ENCODE results near the gene UBA3. TPM values are rescaled to one million over a fixed set of nuclear protein-coding genes. Genes with fewer than 3 reads are reported as not detected.

The UBA3 gene
- total RNA-seq, 1 experiment from 2014 or later: 64.2 TPM

- no peak for TF ChIP-seq CTCF (IDR thresholded peaks at IDR 0.05; ENCODE audit: unreplicated experiment)
- no peak overlapping the region for H3K4me3 Mint-ChIP-seq (ENCODE audit: low read depth, unreplicated experiment)
- peaks cover 60% of the 10 kb centered on the region for H3K4me1 Mint-ChIP-seq (ENCODE audit: low read depth, unreplicated experiment)
- DNase-seq: no peak
- intact Hi-C loops (cut with micrococcal nuclease; ENCODE audit: unreplicated experiment): loop anchor here (2.0 kb wide), 1 partner anchor 30 kb away; no protein-coding TSS in a partner anchor
- no peak overlapping the region for H3K27ac Mint-ChIP-seq (ENCODE audit: unreplicated experiment)
- H3K9me3 Mint-ChIP-seq (ENCODE audit: low read depth, unreplicated experiment): no peaks in the 10 kb centered on the region
- no TSS peak for BruUV-seq (replicated peaks)
- H3K36me3 Mint-ChIP-seq (ENCODE audit: insufficient read depth, unreplicated experiment): peaks cover 44% of the 10 kb centered on the region
- H3K27me3 Mint-ChIP-seq (ENCODE audit: unreplicated experiment): no peaks in the 10 kb centered on the region
- CTCF ChIA-PET: interaction anchor here (0.6 to 0.7 kb wide), 2 partner anchors 335 to 411 kb away, joined by 3 to 4 read pairs; no protein-coding TSS in a partner anchor
Observed at GRCh38 chr3:69087030-69087791, 7.0 kb upstream of the UBA3 start.

DNA sequence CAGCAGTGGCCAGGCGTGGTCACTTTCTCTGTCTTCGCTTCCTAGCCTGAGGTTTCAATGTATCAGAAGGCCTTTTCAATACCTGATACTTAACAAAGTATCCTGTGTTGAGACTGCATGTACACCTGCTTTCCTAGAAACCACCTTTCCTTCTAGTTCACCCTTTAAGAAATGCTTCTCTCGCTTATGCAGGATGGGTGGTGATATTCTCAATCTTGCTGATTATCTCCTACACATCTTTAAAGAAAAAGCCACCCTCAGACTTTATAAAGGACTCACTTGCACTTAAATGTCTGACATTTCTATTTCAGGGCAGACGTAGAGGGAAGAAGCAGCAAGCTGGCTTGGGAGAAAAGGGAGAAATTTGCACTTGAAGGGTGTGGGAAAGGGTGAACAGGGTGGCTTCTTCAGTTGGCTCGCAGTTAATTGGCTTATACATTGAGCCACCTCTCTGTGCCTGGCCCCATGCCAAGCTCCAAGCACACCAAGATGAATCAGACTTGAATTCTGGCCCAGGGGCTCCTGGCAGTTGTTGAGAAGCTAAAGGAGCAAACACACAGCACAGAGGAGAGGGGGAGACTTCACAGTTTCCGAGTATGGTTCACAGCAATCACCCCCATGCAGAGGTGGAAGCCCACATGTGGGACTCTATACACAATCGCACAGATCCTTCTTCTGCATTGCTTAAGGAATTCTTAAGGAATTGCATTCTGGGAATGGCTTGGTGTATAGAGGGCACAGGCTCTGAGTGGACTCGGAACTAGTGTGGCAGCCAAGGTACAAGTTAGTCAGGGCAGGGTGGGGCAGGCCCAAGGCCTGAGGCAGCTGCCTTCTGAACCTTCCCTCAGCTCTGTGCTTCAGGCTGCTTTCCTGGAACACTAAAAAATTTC is 5.9 kb upstream of the UBA3 start:
- Mint-ChIP-seq H3K4me3 (ENCODE audit: low read depth, unreplicated experiment) (peak overlapping the region; percentile 82), H3K9me3 (ENCODE audit: low read depth, unreplicated experiment) (no peaks in the 10 kb centered on the region), H3K36me3 (ENCODE audit: insufficient read depth, unreplicated experiment) (peaks cover 38% of the 10 kb centered on the region), H3K4me1 (ENCODE audit: low read depth, unreplicated experiment) (peaks cover 53% of the 10 kb centered on the region), H3K27ac (ENCODE audit: unreplicated experiment) (peak overlapping the region; percentile 93), H3K27me3 (ENCODE audit: unreplicated experiment) (no peaks in the 10 kb centered on the region)
- intact Hi-C loops (cut with micrococcal nuclease; ENCODE audit: unreplicated experiment): loop anchor here (2.0 kb wide), 1 partner anchor 31 kb away; no protein-coding TSS in a partner anchor
- DNase-seq: peak; percentile 87
- no peak for TF ChIP-seq CTCF (IDR thresholded peaks at IDR 0.05; ENCODE audit: unreplicated experiment)
- CTCF ChIA-PET: interaction anchor here (0.5 to 0.6 kb wide), 6 partner anchors 11 to 336 kb away, joined by 3 to 5 read pairs (median 4); no protein-coding TSS in a partner anchor
- no TSS peak for BruUV-seq (replicated peaks)

- Mint-ChIP-seq H3K4me3 (ENCODE audit: low read depth, unreplicated experiment) (peak overlapping the region; percentile 82), H3K27ac (ENCODE audit: unreplicated experiment) (peak overlapping the region; percentile 93), H3K9me3 (ENCODE audit: low read depth, unreplicated experiment) (no peaks in the 10 kb centered on the region), H3K4me1 (ENCODE audit: low read depth, unreplicated experiment) (peaks cover 46% of the 10 kb centered on the region), H3K27me3 (ENCODE audit: unreplicated experiment) (no peaks in the 10 kb centered on the region), H3K36me3 (ENCODE audit: insufficient read depth, unreplicated experiment) (peaks cover 40% of the 10 kb centered on the region)
- intact Hi-C loops (cut with micrococcal nuclease; ENCODE audit: unreplicated experiment): no loop called here
- no peak for TF ChIP-seq CTCF (IDR thresholded peaks at IDR 0.05; ENCODE audit: unreplicated experiment)
- CTCF ChIA-PET: interaction anchor here (0.6 to 1.1 kb wide), 2 partner anchors 19 to 36 kb away, joined by 3 to 4 read pairs; no protein-coding TSS in a partner anchor
- DNase-seq: peak; percentile 11
- BruUV-seq (replicated peaks): TSS peak; percentile 28
Observed at GRCh38 chr3:69085168-69085832, 5.1 kb upstream of the UBA3 start.

All from Calu3 (cell line).